H1 (cell line): ENCODE data around the gene GTF2A1. TPM values are rescaled to one million over a fixed set of nuclear protein-coding genes. Genes with fewer than 3 reads are reported as not detected.

Experiments
- RXRA ChIP-seq: IDR thresholded peaks from 2 replicates; pipeline ENCODE4 v1.6.1; 2011; ENCODE audit warnings: low read depth, mild to moderate bottlenecking, low read length, moderate library complexity; ENCODE audit not compliant: insufficient read depth
- SIN3A ChIP-seq, 2 experiments: IDR thresholded peaks in 1 of 2; conservative IDR thresholded peaks in 1 of 2; 2 replicates each; pipeline ENCODE4 v1.6.1; 2011 to 2012; ENCODE audit warnings: low read length in 2 of 2, improper control_type of control experiment in 1 of 2, low read depth in 1 of 2, mild to moderate bottlenecking in 1 of 2
- polyA plus RNA-seq, 7 experiments: library from polyadenylated mRNA; depleted of rRNA in 3 of 7; stranded (reverse) in 5 of 7; unstranded in 2 of 7; fragments of >200 nt in 5 of 7; fragments of 200-250 nt in 2 of 7; gene quantifications; 1 replicate in 5 of 7; 2 replicates in 1 of 7; 4 replicates in 1 of 7; pipeline versions ENCODE4 v1.2.1 to v1.2.3, GENCODE V29; 2011 to 2013; ENCODE audit warnings: missing spikeins in 2 of 7, mixed read lengths in 2 of 7
- total RNA-seq: library from RNA; stranded (reverse); fragmentation: NEBNext Ultra II Directional; extraction: Animal tissue kit (Norgen Biotek cat#: 25700); gene quantifications from 2 replicates; pipeline ENCODE4 v1.2.1, GENCODE V29; 2021
- TF ChIP-seq, protein P1 (sequence below): IDR thresholded peaks from 2 replicates; pipeline ENCODE4 v1.6.1; 2012; ENCODE audit warnings: low read length, inconsistent platforms
- TF ChIP-seq, protein P2 (sequence below): IDR thresholded peaks from 2 replicates; pipeline ENCODE4 v1.6.1; 2012; ENCODE audit warnings: inconsistent platforms

Gene GTF2A1
- total and polyA plus RNA-seq, 2 of the 8 experiments (the other 6 are each of a cell fraction or from before 2014, with no cell fraction given), result 24.1 to 57.8 TPM

DNA sequence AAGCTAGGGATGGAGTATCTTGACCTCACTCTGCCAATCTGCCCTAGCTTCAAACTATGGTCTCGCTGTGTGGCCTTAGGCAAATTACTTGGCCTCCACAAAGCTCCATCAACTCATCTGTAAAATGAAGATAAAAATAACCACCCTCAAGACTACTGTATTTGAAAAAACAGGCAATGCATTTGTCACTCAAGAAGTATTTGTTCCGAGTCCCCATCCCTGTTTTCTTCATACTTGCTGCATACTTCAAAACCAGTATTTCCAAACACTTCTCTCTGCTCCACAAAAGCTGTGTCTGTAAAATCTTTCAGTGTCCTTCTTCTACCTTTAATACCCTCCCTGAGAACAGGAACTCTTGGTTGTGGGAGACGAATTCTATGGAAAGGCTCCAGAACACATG is 47.9 kb downstream of the GTF2A1 start (continued):
- no peak for TF ChIP-seq SIN3A (conservative IDR thresholded peaks at IDR 0.05 in 1 of 2, IDR thresholded peaks at IDR 0.05 in 1 of 2; ENCODE audit: low read depth in 1 of 2, low read length in 2 of 2)
- TF ChIP-seq, protein P1, sequence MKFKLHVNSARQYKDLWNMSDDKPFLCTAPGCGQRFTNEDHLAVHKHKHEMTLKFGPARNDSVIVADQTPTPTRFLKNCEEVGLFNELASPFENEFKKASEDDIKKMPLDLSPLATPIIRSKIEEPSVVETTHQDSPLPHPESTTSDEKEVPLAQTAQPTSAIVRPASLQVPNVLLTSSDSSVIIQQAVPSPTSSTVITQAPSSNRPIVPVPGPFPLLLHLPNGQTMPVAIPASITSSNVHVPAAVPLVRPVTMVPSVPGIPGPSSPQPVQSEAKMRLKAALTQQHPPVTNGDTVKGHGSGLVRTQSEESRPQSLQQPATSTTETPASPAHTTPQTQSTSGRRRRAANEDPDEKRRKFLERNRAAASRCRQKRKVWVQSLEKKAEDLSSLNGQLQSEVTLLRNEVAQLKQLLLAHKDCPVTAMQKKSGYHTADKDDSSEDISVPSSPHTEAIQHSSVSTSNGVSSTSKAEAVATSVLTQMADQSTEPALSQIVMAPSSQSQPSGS, result no peak
- no peak for TF ChIP-seq RXRA
- TF ChIP-seq, protein P2, sequence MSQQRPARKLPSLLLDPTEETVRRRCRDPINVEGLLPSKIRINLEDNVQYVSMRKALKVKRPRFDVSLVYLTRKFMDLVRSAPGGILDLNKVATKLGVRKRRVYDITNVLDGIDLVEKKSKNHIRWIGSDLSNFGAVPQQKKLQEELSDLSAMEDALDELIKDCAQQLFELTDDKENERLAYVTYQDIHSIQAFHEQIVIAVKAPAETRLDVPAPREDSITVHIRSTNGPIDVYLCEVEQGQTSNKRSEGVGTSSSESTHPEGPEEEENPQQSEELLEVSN, result no peak
